ENCODE measurements around the gene YWHAE. TPM values are rescaled to one million over a fixed set of nuclear protein-coding genes. Genes with fewer than 3 reads are reported as not detected.

The YWHAE gene
- total and polyA plus RNA-seq, 9 of the 15 experiments (the other 6 are each of a cell fraction or from before 2014, with no cell fraction given) = 184 to 727 (median 448) TPM

GRCh38 chr17:1368588-1368987 lies 31.4 kb downstream of the YWHAE start (continued):
- TF ChIP-seq ZNF318 (IDR thresholded peaks at IDR 0.05; ENCODE audit: borderline replicate concordance in 1 of 2, low read depth in 1 of 2) (no peak), GATA2 (CRISPR knock-in tag; IDR thresholded peaks at IDR 0.05) (no peak), NBN (IDR thresholded peaks at IDR 0.05; ENCODE audit: low read depth) (no peak), MBD2 (IDR thresholded peaks at IDR 0.05; ENCODE audit: borderline replicate concordance, low read depth) (no peak), HIVEP1 (CRISPR knock-in tag; IDR thresholded peaks at IDR 0.05) (no peak), XRCC4 (IDR thresholded peaks at IDR 0.05; ENCODE audit: extremely low read depth, insufficient read depth, insufficient read length) (no peak), PRPF4 (IDR thresholded peaks at IDR 0.05; ENCODE audit: insufficient read depth, low read depth, low read length, poor library complexity, severe bottlenecking) (no peak), STAT5A (IDR thresholded peaks at IDR 0.05; ENCODE audit: borderline replicate concordance, low read length) (no peak), ZBTB17 (CRISPR knock-in tag; IDR thresholded peaks at IDR 0.05) (no peak), KAT2B (IDR thresholded peaks at IDR 0.05; ENCODE audit: low read depth, low read length) (no peak), MIER1 (IDR thresholded peaks at IDR 0.05; ENCODE audit: low read depth) (no peak), HDAC6 (IDR thresholded peaks at IDR 0.05; ENCODE audit: low read depth, low read length) (no peak)

Data from K562 (cell line).